HepG2 (cell line): ENCODE measurements around the gene ZNF483. TPM values are rescaled to one million over a fixed set of nuclear protein-coding genes. Genes with fewer than 3 reads are reported as not detected.
A peak's percentile ranks its signal among the peaks of the same experiment; 100 is the strongest.

ENCODE experiments used
- ATAC-seq: fragments of 200-7000 bp; cut with Tn5 transposase; 3 replicates; pipeline ENCODE4 v1.9.1; 2020; ENCODE audit warnings: mild to moderate bottlenecking, moderate library complexity
- BruUV-seq: library from RNA; stranded (reverse); fragments of 400-500 nt; replicated peaks from 2 replicates; lab custom pipeline; 2021; lab: Mats Ljungman, UMichigan
- CTCF ChIA-PET: fragments of 300-600 bp; formaldehyde crosslinking; extraction: SDS; loops from one replicate; lab custom pipeline; 2021; ENCODE audit warnings: low total read pairs, inconsistent platforms, low intra/inter-chr PET ratio; lab: Yijun Ruan, JAX
- POLR2A ChIA-PET: fragments of 350-600 bp; sonication (Branson Sonifier 250); formaldehyde crosslinking; loops from one replicate; lab custom pipeline; 2020; ENCODE audit warnings: antibody characterized with exemption, inconsistent platforms; lab: Yijun Ruan, JAX
- DNase-seq: peaks from one replicate; pipeline ENCODE4 v3.0.0-alpha.2; 2015; ENCODE audit warnings: low spot score
- FAIRE-seq: peaks from 3 replicates; lab custom pipeline; 2011; peaks lifted over from hg19 to GRCh38; lab: Jason Lieb, UNC
- H2AFZ ChIP-seq: one replicate; pipeline ENCODE4 v1.6.1; 2011; ENCODE audit warnings: low read length, inconsistent platforms
- H3K27ac ChIP-seq: fragments of 300-600 bp; 3 replicates; pipeline ENCODE4 v1.8.0; 2011; ENCODE audit warnings: mixed run types, mild to moderate bottlenecking, mixed read lengths, low read length, inconsistent platforms; ENCODE audit not compliant: insufficient read depth; ENCODE audit errors: extremely low read length
- H3K27me3 ChIP-seq, 2 experiments: fragments of 200-600 bp in 1 of 2; 2 replicates in 1 of 2; 3 replicates in 1 of 2; pipeline versions ENCODE4 v1.6.0 to v1.8.0; 2011; ENCODE audit warnings: low read length in 2 of 2, mild to moderate bottlenecking in 2 of 2, moderate library complexity in 2 of 2, inconsistent platforms in 1 of 2; ENCODE audit not compliant: insufficient read depth in 2 of 2, control insufficient read depth in 1 of 2
- H3K36me3 ChIP-seq, 2 experiments: fragments of 200-600 bp in 1 of 2; replicated peaks in 1 of 2; 2 replicates in 1 of 2; 3 replicates in 1 of 2; pipeline versions ENCODE4 v1.5.1 to v1.8.0; 2011; ENCODE audit warnings: low read length in 2 of 2, inconsistent platforms in 1 of 2; ENCODE audit not compliant: insufficient read depth in 2 of 2, control insufficient read depth in 1 of 2
- H3K4me1 ChIP-seq: 2 replicates; pipeline ENCODE4 v1.5.1; 2012; ENCODE audit warnings: low read length, inconsistent platforms; ENCODE audit not compliant: insufficient read depth
- H3K4me2 ChIP-seq: 2 replicates; pipeline ENCODE4 v1.6.0; 2011; ENCODE audit warnings: low read depth, low read length, inconsistent platforms
- H3K4me3 ChIP-seq, 3 experiments: fragments of 200-600 bp in 1 of 3; sonication (generic), shearing (Covaris generic) in 1 of 3; replicated peaks in 1 of 3; 2 replicates each; pipeline ENCODE4 v1.5.1; 2011 to 2016; ENCODE audit warnings: low read length in 3 of 3, inconsistent platforms in 2 of 3, low read depth in 2 of 3, mild to moderate bottlenecking in 2 of 3, control low read depth in 1 of 3, mixed read lengths in 1 of 3; ENCODE audit not compliant: insufficient read depth in 1 of 3
- H3K79me2 ChIP-seq: one replicate; pipeline ENCODE4 v1.6.1; 2011; ENCODE audit warnings: low read length, inconsistent platforms; ENCODE audit not compliant: insufficient read depth
- H3K9ac ChIP-seq: 2 replicates; pipeline ENCODE4 v1.6.0; 2011; ENCODE audit warnings: mild to moderate bottlenecking, low read depth, low read length, inconsistent platforms; ENCODE audit not compliant: insufficient read depth
- H3K9me3 ChIP-seq: 2 replicates; pipeline ENCODE4 v1.5.1; 2012; ENCODE audit warnings: mild to moderate bottlenecking, low read length
- H4K20me1 ChIP-seq: 2 replicates; pipeline ENCODE4 v1.6.0; 2011; ENCODE audit warnings: inconsistent platforms, mild to moderate bottlenecking, low read length, moderate library complexity; ENCODE audit not compliant: insufficient read depth
- ATF7-NPFF ChIP-seq: sonication (generic); formaldehyde crosslinking; IDR thresholded peaks from 2 replicates; pipeline ENCODE4 v1.8.1; 2023; ENCODE audit warnings: mild to moderate bottlenecking, low read depth, missing genetic modification reagents, moderate library complexity
- DPF2 ChIP-seq: sonication (generic); formaldehyde crosslinking; IDR thresholded peaks from 2 replicates; pipeline ENCODE4 v1.4.0; 2020; ENCODE audit warnings: mild to moderate bottlenecking, low read depth, missing genetic modification reagents, borderline replicate concordance
- EED ChIP-seq: sonication (generic); formaldehyde crosslinking; IDR thresholded peaks from 2 replicates; pipeline ENCODE4 v1.5.0; 2020; ENCODE audit warnings: mild to moderate bottlenecking, missing genetic modification reagents
- EP300 ChIP-seq, 3 experiments: sonication (generic) in 1 of 3; formaldehyde crosslinking in 1 of 3; IDR thresholded peaks; 2 replicates each; pipeline versions ENCODE4 v1.5.1 to v1.6.1; 2011 to 2020; ENCODE audit warnings: low read depth in 2 of 3, low read length in 2 of 3, borderline replicate concordance in 1 of 3, improper control_type of control experiment in 1 of 3, mild to moderate bottlenecking in 1 of 3, missing genetic modification reagents in 1 of 3, moderate library complexity in 1 of 3
- POLR2G ChIP-seq: fragments of 200-400 bp; formaldehyde crosslinking; IDR thresholded peaks from 2 replicates; pipeline ENCODE4 v1.6.1; 2018; ENCODE audit warnings: mild to moderate bottlenecking, low read depth, low read length, moderate library complexity
- THYN1 ChIP-seq: sonication (generic); formaldehyde crosslinking; IDR thresholded peaks from 2 replicates; pipeline ENCODE4 v1.8.1; 2023; ENCODE audit warnings: low read depth, mild to moderate bottlenecking, moderate library complexity, missing genetic modification reagents, borderline replicate concordance
- XRCC5 ChIP-seq: fragments of 200-400 bp; formaldehyde crosslinking; optimal IDR thresholded peaks from 2 replicates; pipeline ENCODE3; 2017; ENCODE audit warnings: mild to moderate bottlenecking, low read length
- ZNF224 ChIP-seq: sonication (generic); formaldehyde crosslinking; IDR thresholded peaks from 2 replicates; pipeline ENCODE4 v1.5.0; 2020; ENCODE audit warnings: mild to moderate bottlenecking, missing genetic modification reagents
- WGBS: methylation state at CpG from one replicate; pipeline ENCODE4 v1.1.6; 2017; ENCODE audit warnings: low lambda C conversion rate; 5-methylcytosine and 5-hydroxymethylcytosine counted together
- in situ Hi-C: cut with HindIII; loops from 2 replicates; pipeline ENCODE4 v1.10.0; 2017; ENCODE audit warnings: low pct_unique_long_range_greater_than_20kb; ENCODE audit not compliant: extremely low pct_ligation_motif_present
- intact Hi-C: fragments of 100-400 bp; cut with micrococcal nuclease; formaldehyde crosslinking; loops from one replicate; pipeline ENCODE4 v1.10.0; 2022; ENCODE audit not compliant: unreplicated experiment
- polyA plus RNA-seq, 8 experiments: library from polyadenylated mRNA; depleted of rRNA in 3 of 8; stranded (reverse) in 7 of 8; unstranded in 1 of 8; fragments of >200 nt; fragmentation: Illumina TruSeq in 4 of 8; extraction: Trizol in 4 of 8; gene quantifications; 2 replicates each; pipeline versions ENCODE4 v1.2.1 to v1.2.3, GENCODE V29; 2011 to 2016; ENCODE audit warnings: low read depth in 4 of 8, missing spikeins in 1 of 8, mixed read lengths in 1 of 8; ENCODE audit not compliant: insufficient read depth in 1 of 8
- total RNA-seq, 5 experiments: library from RNA; depleted of rRNA; stranded (reverse); fragments of >200 nt; fragmentation: Illumina TruSeq; extraction: Trizol; gene quantifications; 2 replicates each; pipeline ENCODE4 v1.2.3, GENCODE V29; 2016; ENCODE audit warnings: low read depth in 1 of 5
- TF ChIP-seq, protein P1 (sequence below): sonication (generic); formaldehyde crosslinking; IDR thresholded peaks from 2 replicates; pipeline ENCODE4 v1.8.0; 2022; ENCODE audit warnings: mild to moderate bottlenecking, missing genetic modification reagents

Gene ZNF483
- total and polyA plus RNA-seq, 2 of the 13 experiments (the other 11 are each of a cell fraction or from before 2014, with no cell fraction given), result 2.0 to 9.5 TPM

DNA sequence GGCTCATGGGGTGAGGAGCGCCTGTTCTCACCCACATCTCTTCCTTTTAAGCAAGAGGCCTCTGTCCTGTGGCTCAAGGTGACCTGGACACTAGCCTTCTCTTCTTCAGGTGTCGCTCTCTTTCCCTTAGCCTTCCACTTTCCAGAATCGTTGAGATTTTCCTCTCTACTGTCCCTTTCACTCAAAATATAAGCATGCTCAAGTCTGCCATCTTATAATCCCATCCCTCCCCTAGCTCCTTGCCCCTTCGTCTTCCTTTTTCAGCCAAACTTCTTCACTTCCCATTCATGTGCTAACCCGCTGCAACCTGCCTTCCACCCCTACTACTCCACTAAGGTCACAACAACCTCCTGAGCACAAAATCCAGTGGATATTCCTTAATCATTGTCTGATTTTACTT lies 61.4 kb downstream of the ZNF483 start:
- DNase-seq, result no peak
- Histone ChIP-seq H2AFZ (no peak overlapping the region), H3K27me3 (no peaks in the 10 kb centered on the region), H3K27ac (no peak overlapping the region), H3K36me3 (no peaks in the 10 kb centered on the region), H3K4me3 (no peak overlapping the region), H3K4me2 (no peak overlapping the region), H3K4me1 (no peaks in the 10 kb centered on the region), H3K9me3 (no peaks in the 10 kb centered on the region), H3K9ac (no peak overlapping the region), H4K20me1 (no peaks in the 10 kb centered on the region), H3K79me2 (no peaks in the 10 kb centered on the region)
- 96% methylated on average over 5 of the region's 5 CpGs for WGBS
- CTCF ChIA-PET, result no interaction called here
- intact Hi-C loops, result no loop called here
- FAIRE-seq, result no peak
- TF ChIP-seq DPF2 (CRISPR knock-in tag) (no peak), THYN1 (CRISPR knock-in tag) (no peak), POLR2G (0 out of 2 replicates have a peak, but pooled peaks have one; percentile 43), EED (CRISPR knock-in tag) (no peak), XRCC5 (no peak)
- no TSS peak for BruUV-seq
- ATAC-seq, result no peak
- POLR2A ChIA-PET, result no interaction called here
- in situ Hi-C loops, result no loop called here

DNA sequence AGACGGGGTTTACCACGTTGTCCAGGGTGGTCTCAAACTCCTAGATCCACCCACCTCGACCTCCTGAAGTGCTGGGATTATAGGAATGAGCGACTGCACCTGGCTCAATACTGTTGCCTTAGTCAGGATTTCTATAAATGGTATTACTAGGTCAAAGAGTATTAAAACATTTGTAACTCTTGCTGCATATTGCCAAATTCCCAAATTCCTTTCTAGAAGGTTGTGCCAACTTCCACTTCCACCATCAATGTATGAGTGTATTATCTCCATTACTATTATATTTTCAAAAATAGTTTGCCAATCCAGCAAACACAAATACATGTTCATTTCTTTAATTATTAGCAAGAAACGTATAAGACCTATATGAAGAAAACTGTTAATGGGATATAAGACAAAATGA lies 63.9 kb downstream of the ZNF483 start:
- POLR2A ChIA-PET, result no interaction called here
- no TSS peak for BruUV-seq

More for the DNA sequence above, 63.9 kb downstream of the ZNF483 start:
- Histone ChIP-seq H3K9me3 (no peaks in the 10 kb centered on the region), H4K20me1 (no peaks in the 10 kb centered on the region), H3K4me2 (no peak overlapping the region), H3K36me3 (no peaks in the 10 kb centered on the region), H3K4me1 (no peaks in the 10 kb centered on the region), H3K9ac (no peak overlapping the region), H3K27ac (no peak overlapping the region), H3K79me2 (no peaks in the 10 kb centered on the region), H3K27me3 (no peaks in the 10 kb centered on the region), H3K4me3 (no peak overlapping the region), H2AFZ (no peak overlapping the region)
- ATAC-seq (no peak), DNase-seq (no peak), FAIRE-seq (no peak)
- CTCF ChIA-PET, result no interaction called here
- in situ Hi-C loops, result no loop called here
- intact Hi-C loops, result no loop called here
- 94% methylated on average over 5 of the region's 5 CpGs for WGBS
- TF ChIP-seq ZNF224 (no peak), EP300 (IDR thresholded peaks at IDR 0.05; ENCODE audit: low read depth in 2 of 2, low read length in 2 of 2) (no peak), EP300 (CRISPR knock-in tag; IDR thresholded peaks at IDR 0.05; ENCODE audit: borderline replicate concordance) (no peak), ATF7-NPFF (no peak)
- TF ChIP-seq, protein P1, sequence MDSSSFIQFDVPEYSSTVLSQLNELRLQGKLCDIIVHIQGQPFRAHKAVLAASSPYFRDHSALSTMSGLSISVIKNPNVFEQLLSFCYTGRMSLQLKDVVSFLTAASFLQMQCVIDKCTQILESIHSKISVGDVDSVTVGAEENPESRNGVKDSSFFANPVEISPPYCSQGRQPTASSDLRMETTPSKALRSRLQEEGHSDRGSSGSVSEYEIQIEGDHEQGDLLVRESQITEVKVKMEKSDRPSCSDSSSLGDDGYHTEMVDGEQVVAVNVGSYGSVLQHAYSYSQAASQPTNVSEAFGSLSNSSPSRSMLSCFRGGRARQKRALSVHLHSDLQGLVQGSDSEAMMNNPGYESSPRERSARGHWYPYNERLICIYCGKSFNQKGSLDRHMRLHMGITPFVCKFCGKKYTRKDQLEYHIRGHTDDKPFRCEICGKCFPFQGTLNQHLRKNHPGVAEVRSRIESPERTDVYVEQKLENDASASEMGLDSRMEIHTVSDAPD (CRISPR knock-in tag), result no peak
